ENCODE data around the gene VWA8.
"Not testable (repeated sequence)": the region's sequence is repeated elsewhere in the genome, so short reads cannot be mapped to it uniquely, and the experiment has no call there.

VWA8 gene

DNA sequence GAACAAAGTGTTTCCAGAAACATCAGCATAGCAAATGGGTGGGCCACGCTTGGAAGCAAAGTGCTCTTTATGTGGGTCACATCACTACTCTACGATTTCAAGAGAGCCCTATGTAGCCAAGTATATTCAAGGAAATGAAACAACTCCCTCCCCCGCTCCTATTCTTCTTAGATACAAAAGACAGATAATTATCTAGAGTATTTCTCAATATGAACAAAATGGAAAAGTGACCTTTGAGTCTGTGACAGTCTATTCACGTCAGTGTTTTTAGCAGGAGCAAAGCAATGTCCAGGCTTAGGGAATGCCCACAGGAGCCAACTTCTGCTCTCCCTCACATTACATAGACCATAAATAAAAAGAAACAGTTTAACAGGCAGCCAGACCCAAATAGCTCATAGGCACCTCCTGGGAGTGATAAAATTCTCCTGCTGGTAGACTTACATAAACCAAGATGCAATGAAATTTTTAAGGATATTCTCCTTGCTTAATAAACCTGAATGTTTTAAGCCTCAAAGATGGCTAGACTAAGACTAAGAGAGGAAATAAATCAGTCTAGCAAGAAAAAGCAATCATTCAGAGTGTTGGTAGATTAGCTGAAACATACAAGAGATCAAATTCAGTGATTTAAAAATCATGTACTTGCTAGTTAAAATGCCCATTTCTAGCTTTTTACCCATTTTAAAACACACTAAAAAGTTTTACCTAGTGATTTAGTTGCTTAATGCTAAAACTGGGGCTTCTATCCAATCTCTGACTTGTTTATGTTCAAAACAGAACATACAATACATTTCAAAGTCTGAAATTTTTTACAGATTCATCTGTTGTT is 320.7 kb downstream of the VWA8 start:
- peak; percentile 89 for DNase-seq (ENCODE audit: low read depth)
- no peak overlapping the region for H3K4me3 ChIP-seq (ENCODE audit: low read depth, low read length)

DNA sequence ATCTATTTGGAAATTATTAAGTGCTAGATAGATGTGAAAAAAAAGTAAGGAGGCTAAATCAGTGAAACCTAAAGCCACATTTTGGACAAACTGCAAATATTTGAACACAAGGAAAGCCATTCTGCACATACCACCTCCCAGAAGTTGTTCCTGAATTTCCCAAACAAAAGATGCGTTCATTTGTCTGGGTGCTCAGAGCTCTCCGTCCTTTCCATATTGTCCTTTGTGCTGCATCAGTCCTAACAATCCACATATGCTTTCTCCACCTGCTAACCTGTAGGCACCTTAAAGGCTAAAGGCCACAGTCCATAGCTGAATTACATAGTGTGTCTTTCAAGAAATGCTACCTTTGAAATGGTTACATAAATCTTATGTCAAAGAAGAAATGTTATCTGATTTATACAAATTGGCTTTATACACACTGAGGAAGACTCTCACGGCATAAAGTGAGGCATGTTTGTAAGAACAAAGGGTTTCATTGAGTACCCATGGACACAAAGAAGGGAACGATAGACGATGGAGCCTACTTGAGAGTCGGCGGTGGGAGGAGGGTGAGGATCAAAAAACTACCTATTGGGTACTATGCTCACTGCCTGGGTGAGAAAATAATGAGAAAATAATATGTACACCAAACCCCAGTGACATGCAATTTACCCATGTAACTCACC is 321.5 kb downstream of the VWA8 start:
- no peak overlapping the region for H3K4me3 ChIP-seq (ENCODE audit: low read depth, low read length)
- DNase-seq (ENCODE audit: low read depth): no peak

DNA sequence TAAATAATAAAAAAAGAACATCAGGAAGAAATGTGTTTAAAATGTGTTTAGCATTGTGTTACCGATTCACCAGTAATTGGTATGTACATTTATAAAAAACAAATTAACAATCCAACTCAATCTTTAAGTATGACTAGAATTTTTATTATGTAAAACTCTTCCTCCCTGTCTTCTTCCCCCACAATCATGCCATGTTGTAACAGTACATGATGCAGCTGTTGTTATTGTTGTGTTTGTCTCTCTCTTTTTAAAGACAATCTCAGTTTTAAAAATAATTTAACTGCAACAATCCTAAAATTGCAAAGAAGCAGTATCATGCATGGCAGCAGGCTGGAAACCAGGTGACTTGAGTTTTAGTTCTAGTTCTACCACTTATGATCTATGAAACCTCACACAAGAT is 323.3 kb downstream of the VWA8 start:
- H3K4me3 ChIP-seq (ENCODE audit: low read depth, low read length): no peak overlapping the region

DNA sequence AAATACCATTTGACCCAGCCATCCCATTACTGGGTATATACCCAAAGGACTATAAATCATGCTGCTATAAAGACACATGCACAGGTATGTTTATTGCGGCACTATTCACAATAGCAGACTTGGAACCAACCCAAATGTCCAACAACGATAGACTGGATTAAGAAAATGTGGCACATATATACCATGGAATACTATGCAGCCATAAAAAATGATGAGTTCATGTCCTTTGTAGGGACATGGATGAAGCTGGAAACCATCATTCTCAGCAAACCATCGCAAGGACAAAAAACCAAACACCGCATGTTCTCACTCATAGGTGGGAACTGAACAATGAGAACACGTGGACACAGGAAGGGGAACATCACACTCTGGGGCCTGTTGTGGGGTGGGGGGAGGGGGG is 323.9 kb downstream of the VWA8 start:
- not testable (repeated sequence) for DNase-seq (ENCODE audit: low read depth); H3K4me3 ChIP-seq (ENCODE audit: low read depth, low read length)

More for the DNA sequence above, 323.3 kb downstream of the VWA8 start:
- no peak for DNase-seq (ENCODE audit: low read depth)

DNA sequence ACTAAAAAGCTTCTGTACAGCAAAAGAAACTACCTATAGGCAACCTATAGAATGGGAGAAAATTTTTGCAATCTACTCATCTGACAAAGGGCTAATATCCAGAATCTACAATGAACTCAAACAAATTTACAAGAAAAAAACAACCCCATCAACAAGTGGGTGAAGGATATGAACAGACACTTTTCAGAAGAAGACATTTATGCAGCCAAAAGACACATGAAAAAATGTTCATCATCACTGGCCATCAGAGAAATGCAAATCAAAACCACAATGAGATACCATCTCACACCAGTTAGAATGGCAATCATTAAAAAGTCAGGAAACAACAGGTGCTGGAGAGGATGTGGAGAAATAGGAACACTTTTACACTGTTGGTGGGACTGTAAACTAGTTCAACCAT is 324.3 kb downstream of the VWA8 start:
- not testable (repeated sequence) for H3K4me3 ChIP-seq (ENCODE audit: low read depth, low read length)

DNA sequence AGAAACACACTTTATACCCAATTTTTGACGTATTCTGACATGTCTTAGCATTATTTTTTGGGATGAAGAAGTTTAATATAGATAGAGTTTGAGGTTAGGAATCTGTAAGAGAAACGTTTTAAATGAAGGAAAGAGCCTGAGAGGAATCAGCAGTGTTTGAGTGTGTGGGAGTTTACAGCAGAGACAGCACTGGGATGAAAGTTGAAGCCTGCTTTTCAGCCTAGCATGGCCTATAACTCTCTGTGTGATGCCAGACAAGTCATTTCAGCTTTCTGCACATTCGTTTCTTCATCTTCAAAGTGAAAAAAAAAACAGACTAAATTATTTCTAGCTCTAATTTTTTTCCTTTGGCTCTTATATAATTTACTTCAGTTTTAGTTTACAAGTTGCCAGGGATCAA is 326.5 kb downstream of the VWA8 start:
- DNase-seq (ENCODE audit: low read depth): no peak
- H3K4me3 ChIP-seq (ENCODE audit: low read depth, low read length): no peak overlapping the region

More for the DNA sequence above, 324.3 kb downstream of the VWA8 start:
- DNase-seq (ENCODE audit: low read depth): not testable (repeated sequence)

DNA sequence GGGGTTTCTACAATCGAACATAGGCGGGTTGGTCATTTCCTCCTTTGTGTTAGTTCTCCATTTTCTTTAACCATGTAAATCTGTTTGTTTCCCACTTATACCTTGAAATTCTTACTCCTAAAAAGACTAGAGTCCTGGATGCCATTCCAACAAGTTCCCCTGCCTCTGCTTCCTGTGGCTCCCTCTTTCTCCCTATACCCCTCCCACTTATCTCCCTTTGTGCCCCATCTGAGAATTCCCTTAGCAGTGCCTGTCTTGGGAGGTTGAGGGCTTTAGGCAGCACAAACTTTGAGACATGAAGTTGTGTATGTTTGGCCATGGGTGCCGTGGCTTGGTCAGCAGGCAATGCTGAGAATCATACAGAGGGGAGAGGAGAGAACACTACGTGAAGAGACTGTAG is 327.1 kb downstream of the VWA8 start:
- DNase-seq (ENCODE audit: low read depth): no peak
- H3K4me3 ChIP-seq (ENCODE audit: low read depth, low read length): no peak overlapping the region

DNA sequence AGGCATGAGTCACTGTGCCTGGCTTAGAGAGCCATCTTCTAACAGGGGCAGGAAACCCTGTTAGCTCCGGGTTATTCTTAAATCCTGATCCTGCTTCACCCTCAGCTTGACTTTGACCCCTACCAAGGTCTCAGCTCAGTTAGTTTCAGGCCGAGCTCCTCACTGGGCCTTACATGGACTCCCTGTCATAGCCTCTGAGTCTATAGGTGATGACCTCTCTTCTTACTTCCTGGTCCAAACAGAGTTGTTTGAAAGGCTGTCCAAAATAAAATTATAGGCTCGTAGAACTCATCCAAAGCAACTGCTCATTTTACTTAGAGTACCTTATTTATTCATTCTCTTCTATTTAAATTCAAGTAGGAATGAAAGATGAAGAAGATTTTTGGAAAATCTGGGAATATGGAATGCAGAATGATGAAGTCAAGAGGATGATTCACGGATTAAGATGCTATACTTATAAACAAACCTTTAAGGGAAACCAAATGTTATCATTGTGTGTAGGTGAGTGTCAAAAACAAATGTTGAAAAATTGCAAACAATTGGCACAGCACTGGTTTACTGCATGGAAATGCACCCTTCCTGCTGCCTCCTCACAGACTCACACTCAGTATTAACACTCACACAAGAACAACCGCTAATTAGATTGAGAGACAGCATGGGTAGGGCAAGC is 329.5 kb downstream of the VWA8 start:
- DNase-seq (ENCODE audit: low read depth): no peak
- H3K4me3 ChIP-seq (ENCODE audit: low read depth, low read length): no peak overlapping the region

DNA sequence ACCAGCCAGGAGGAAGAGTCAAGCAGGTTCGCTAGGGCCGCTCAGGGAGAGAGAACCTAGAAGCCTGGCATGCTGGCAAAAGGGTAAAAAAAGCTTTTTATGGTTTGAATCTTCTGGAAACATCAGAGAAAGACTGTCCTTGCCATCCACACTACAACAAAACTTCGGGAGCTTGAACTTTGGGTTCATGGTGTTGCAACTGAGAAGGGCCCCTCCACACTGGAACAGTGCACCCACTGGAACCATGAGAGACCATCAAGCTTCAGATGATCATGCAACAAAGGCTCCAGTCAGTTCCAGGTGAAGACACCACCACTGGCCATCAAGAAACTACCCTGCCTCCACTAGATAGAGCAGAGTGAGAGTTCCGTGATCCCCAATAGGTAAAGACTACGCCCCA is 333.5 kb downstream of the VWA8 start:
- no peak overlapping the region for H3K4me3 ChIP-seq (ENCODE audit: low read depth, low read length)
- no peak for DNase-seq (ENCODE audit: low read depth)

DNA sequence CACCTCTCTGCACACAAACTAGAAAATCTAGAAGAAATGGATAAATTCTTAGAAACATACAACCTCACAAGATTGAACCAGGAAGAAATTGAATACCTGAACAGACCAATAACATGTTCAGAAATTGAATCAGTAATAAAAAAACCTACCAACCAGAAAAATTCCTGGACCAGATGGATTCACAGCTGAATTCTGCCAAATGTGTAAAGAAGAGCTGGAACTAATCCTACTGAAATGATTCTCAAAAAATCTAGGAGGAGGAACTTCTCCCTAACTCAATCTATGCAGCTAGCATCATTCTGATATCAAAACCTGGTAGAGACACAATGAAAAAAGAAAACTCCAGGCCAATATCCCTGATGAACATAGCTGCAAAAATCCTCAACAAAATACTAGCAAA is 336.9 kb downstream of the VWA8 start:
- DNase-seq (ENCODE audit: low read depth): no peak
- H3K4me3 ChIP-seq (ENCODE audit: low read depth, low read length): no peak overlapping the region

DNA sequence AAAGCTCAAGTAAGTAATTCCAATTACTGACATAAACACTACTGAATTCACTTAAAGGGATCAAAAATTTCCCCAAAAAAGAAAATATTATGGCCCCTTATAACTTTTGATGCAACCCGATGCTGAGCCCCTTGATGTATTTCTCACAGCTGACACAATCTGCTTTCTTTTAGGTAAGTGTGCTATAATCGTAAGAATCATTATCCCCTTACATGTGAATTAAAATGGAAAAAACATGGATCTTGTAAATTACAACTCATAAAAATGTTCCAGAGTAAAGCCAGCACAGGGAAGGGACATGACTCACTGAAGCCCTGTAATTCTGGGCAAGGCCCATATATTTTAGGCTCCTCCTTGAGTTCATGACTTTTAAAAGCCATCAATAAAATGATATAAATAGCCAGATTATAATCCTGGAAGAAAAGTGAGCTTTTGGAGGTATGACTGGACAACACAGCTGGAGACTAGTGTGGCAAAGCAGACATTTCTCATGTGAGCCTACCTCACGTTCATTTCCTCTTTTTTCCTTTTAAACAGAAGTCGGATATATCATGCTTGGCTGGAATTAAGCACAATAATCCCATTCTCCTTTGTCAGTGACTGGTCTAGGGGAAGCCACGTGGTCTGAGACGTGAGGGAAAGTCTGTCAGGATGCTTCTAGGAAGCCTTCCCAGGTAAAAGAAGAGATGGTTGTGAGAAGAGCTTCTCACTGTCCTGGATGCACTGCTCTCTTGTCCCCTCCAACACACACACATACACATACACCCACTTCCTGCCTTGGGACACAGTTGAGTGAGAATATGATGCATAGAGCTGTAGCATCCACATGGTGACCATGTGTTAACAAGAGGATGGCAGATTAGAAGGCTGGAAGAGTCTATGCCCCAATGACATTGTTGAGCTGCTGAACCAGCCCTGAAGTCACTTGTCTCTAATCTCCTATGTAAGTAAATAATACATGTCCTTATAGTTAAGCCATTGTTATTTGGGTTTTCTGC is 338.2 kb downstream of the VWA8 start:
- no peak overlapping the region for H3K4me3 ChIP-seq (ENCODE audit: low read depth, low read length)
- peak; percentile 66 for DNase-seq (ENCODE audit: low read depth)

DNA sequence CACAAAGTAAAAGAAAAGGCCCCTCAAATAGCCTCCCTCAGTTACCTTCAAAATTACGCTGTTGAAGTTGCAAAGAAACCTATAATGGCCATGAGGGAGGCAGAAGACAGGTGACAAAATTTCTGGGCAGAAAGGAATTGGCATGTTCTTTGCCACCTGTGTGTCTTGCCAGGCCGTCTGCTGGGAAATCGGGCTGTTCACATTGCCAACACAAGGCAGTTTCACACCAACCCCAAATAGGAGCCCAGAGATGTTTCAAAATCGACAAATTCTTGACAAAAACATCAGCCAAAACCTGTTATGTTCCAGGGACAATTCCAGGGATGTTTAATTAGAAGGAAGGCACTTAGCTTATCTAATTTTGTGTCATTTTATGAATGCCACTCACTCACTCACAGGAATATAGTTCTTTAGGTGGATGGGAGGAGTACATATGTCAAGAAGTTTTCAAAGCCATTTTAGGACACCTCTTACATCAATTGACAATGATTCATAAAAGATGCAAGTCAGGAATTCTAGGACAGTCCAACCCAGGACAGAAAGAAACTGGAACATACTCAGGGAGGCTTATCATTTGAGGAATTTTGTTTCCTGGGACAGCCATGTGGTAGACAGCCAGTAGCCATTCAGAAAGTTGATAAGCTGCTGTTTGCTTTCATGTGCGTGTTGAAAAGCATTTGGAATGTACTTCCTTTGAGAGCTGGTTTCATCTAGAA is 339.0 kb downstream of the VWA8 start:
- no peak for DNase-seq (ENCODE audit: low read depth)
- no peak overlapping the region for H3K4me3 ChIP-seq (ENCODE audit: low read depth, low read length)

DNA sequence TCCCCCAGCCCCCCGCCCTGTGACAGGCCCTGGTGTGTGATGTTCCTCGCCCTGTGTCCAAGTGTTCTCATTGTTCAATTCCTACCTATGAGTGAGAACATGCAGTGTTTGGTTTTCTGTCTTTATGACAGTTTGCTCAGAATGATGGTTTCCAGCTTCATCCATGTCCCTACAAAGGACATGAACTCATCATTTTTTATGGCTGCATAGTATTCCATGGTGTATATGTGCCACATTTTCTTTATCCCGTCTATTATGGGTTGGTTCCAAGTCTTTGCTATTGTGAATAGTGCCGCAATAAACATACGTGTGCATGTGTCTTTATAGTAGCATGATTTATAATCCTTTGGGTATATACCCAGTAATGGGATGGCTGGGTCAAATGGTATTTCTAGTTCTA is 343.3 kb downstream of the VWA8 start:
- not testable (repeated sequence) for DNase-seq (ENCODE audit: low read depth); H3K4me3 ChIP-seq (ENCODE audit: low read depth, low read length)

DNA sequence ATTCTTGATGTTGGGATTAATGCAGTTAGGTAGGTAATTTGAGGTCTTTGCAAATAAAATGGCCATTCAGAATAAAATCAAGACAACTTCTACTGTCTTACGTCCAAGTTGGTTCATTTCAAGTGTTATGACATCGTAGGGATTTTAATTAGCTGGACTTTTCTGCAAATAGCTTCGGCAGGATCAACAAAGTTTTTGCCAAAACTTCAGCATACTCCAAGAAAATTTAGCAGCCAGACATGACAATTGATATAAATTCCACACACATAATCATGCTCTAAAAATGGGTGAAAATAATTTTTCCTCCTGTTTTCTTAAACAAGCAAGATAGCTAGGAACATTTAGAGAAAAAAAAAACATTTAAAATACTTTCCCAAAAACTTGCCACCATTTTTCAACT is 344.8 kb downstream of the VWA8 start:
- no peak overlapping the region for H3K4me3 ChIP-seq (ENCODE audit: low read depth, low read length)
- no peak for DNase-seq (ENCODE audit: low read depth)

DNA sequence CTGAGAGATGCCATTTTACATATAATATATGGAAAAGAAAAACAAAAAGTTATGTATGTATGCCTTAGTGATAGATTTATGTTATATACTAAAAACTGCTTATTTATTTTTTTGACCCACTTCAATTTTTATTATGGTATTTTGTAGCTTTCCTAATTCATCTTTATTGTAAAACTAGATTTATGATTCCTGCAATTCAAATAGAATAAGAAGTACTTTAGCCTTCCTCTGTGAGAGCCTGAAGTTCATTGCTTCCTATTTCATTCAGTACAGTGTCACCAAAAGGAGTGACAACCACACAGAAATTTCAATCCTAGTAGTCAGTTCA is 345.4 kb downstream of the VWA8 start:
- no peak overlapping the region for H3K4me3 ChIP-seq (ENCODE audit: low read depth, low read length)
- no peak for DNase-seq (ENCODE audit: low read depth)

DNA sequence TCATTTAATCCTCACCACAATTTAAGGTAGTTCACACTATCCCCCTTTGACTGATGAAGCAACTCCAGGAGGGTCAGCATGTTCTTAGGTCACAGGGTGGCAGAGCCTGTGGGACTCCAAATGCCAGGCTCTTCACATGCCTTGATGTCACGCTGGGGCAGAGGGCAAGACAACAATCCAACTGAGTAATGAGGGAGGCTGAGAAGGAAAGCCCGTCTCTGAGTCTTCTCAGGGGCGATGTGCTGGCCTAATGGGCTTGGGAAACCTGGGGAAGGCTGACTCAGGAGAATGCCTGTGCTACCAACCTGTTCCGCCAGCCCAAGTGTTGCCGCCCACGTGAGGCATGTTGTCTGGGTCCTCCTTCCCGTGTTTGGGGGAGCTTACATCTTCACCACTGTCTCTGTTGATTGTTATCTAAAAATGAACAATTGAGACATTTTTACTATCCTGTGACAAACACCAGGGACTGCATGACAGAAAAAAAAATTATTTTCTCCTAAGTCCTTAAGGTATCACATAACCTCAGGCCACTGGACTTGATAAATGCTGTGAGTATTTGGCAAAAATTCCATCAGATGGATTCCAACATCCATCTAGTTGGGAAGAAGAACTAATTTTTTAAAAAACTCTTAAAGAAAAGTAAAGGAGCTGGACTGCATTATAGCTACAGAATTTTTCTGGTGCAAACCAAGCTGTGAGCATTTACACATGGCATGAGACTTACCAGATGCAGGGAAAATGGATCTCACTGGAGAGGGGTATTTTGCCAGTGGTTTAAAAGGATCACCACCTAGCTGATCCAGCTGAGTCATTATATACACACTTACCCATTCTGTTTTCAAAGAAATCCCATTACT is 346.0 kb downstream of the VWA8 start:
- no peak for DNase-seq (ENCODE audit: low read depth)
- no peak overlapping the region for H3K4me3 ChIP-seq (ENCODE audit: low read depth, low read length)

DNA sequence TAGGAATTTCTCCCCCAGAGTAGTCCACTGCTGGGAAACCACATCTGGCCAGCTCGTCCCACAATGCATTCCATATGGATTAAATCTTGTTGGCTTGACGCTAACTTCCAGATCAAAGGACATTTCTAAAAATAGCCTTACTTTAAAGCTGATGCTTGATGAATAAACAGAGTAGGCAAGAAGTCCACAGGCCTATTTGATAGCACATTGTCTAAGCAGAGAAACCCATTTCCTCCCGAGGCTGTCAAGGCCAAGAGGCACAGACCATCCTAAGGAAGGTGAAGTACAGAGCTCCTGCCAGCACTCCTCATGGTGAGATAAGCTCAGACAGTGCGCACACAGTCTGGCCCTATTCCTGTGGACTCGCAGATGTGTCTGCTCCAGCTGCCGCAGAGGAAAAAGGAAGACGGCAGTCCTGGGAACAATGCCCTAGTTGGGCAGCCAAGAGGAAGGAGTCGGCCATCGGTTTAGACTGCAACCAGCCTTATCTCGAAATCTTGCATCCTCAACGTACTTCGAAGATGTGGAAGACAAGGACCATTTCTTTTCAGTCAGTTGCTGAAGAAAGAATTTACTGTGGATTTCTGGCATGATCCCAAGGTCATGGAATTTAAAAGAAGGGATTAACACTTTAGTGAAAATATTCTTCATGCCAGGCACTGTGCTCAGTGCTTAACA is 346.8 kb downstream of the VWA8 start:
- peak; percentile 84 for DNase-seq (ENCODE audit: low read depth)
- no peak overlapping the region for H3K4me3 ChIP-seq (ENCODE audit: low read depth, low read length)

DNA sequence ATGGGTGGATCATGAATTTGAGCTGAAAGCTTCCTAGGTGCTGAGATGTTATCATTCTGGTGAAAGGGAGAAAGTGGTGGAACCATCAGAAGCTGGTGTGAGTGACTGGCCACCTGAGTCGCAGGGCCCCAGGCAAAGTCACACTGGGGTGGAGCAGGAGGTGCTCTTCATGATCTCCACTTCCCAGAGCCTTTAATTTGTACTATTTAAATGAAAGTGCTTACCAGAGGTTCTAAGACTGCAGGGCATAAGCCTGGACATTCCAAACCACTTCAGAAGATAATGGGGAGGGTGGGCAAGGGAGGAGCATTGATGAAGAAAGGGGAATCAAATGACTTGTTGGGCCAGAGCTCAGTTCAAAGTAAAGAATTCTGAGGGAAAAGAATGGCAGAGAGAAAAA is 347.4 kb downstream of the VWA8 start:
- no peak for DNase-seq (ENCODE audit: low read depth)
- H3K4me3 ChIP-seq (ENCODE audit: low read depth, low read length): no peak overlapping the region
